ENCODE measurements around the gene MBOAT1.

Gene MBOAT1

GRCh38 chr6:20096536-20096935, 115.7 kb downstream of the MBOAT1 start:
- no peaks in the 10 kb centered on the region for H3K27me3 ChIP-seq (ENCODE audit: control insufficient read depth in 1 of 2, insufficient read depth in 2 of 2, low read length in 2 of 2)
- H3K4me1 ChIP-seq (ENCODE audit: control insufficient read depth in 1 of 2, insufficient read depth in 2 of 2, low read length in 2 of 2) = no peaks in the 10 kb centered on the region
- no peak overlapping the region for H3K9ac ChIP-seq (ENCODE audit: low read depth in 1 of 2, low read length in 2 of 2)
- no peak overlapping the region for H3K27ac ChIP-seq (ENCODE audit: low read depth, low read length)
- H3K4me3 ChIP-seq (ENCODE audit: low read depth in 1 of 2, low read length in 2 of 2) = no peak overlapping the region
- no peaks in the 10 kb centered on the region for H3K9me3 ChIP-seq (ENCODE audit: control insufficient read depth in 1 of 2, low read length in 2 of 2)
- peaks cover 12 to 21% of the 10 kb centered on the region in 2 donors for H3K36me3 ChIP-seq (ENCODE audit: control insufficient read depth in 1 of 2, insufficient read depth in 2 of 2, low read length in 2 of 2)

- Histone ChIP-seq H3K36me3 (ENCODE audit: control insufficient read depth in 1 of 2, insufficient read depth in 2 of 2, low read length in 2 of 2) (peaks cover 7 to 15% of the 10 kb centered on the region in 2 donors), H3K4me1 (ENCODE audit: control insufficient read depth in 1 of 2, insufficient read depth in 2 of 2, low read length in 2 of 2) (no peaks in the 10 kb centered on the region), H3K9me3 (ENCODE audit: control insufficient read depth in 1 of 2, low read length in 2 of 2) (no peaks in the 10 kb centered on the region), H3K4me3 (ENCODE audit: low read depth in 1 of 2, low read length in 2 of 2) (no peak overlapping the region), H3K9ac (ENCODE audit: low read depth in 1 of 2, low read length in 2 of 2) (no peak overlapping the region), H3K27me3 (ENCODE audit: control insufficient read depth in 1 of 2, insufficient read depth in 2 of 2, low read length in 2 of 2) (no peaks in the 10 kb centered on the region), H3K27ac (ENCODE audit: low read depth, low read length) (no peak overlapping the region)
Observed at GRCh38 chr6:20095436-20095835, 116.8 kb downstream of the MBOAT1 start.

- no peak overlapping the region for H3K9ac ChIP-seq (ENCODE audit: low read depth in 1 of 2, low read length in 2 of 2)
- H3K27ac ChIP-seq (ENCODE audit: low read depth, low read length) = no peak overlapping the region
- H3K9me3 ChIP-seq (ENCODE audit: control insufficient read depth in 1 of 2, low read length in 2 of 2) = peaks cover 0 to 5% of the 10 kb centered on the region in 2 donors
- H3K4me3 ChIP-seq (ENCODE audit: low read depth in 1 of 2, low read length in 2 of 2) = no peak overlapping the region
- H3K4me1 ChIP-seq (ENCODE audit: control insufficient read depth in 1 of 2, insufficient read depth in 2 of 2, low read length in 2 of 2) = no peaks in the 10 kb centered on the region
- H3K36me3 ChIP-seq (ENCODE audit: control insufficient read depth in 1 of 2, insufficient read depth in 2 of 2, low read length in 2 of 2) = no peaks in the 10 kb centered on the region
- no peaks in the 10 kb centered on the region for H3K27me3 ChIP-seq (ENCODE audit: control insufficient read depth in 1 of 2, insufficient read depth in 2 of 2, low read length in 2 of 2)
Observed at GRCh38 chr6:20092071-20092566, 120.2 kb downstream of the MBOAT1 start.

- no peaks in the 10 kb centered on the region for H3K36me3 ChIP-seq (ENCODE audit: control insufficient read depth in 1 of 2, insufficient read depth in 2 of 2, low read length in 2 of 2)
- H3K27me3 ChIP-seq (ENCODE audit: control insufficient read depth in 1 of 2, insufficient read depth in 2 of 2, low read length in 2 of 2) = no peaks in the 10 kb centered on the region
- H3K27ac ChIP-seq (ENCODE audit: low read depth, low read length) = no peak overlapping the region
- no peaks in the 10 kb centered on the region for H3K4me1 ChIP-seq (ENCODE audit: control insufficient read depth in 1 of 2, insufficient read depth in 2 of 2, low read length in 2 of 2)
- H3K9me3 ChIP-seq (ENCODE audit: control insufficient read depth in 1 of 2, low read length in 2 of 2) = peaks cover 4 to 15% of the 10 kb centered on the region in 2 donors
- no peak overlapping the region for H3K9ac ChIP-seq (ENCODE audit: low read depth in 1 of 2, low read length in 2 of 2)
- no peak overlapping the region for H3K4me3 ChIP-seq (ENCODE audit: low read depth in 1 of 2, low read length in 2 of 2)
Observed at GRCh38 chr6:20086992-20087391, 125.3 kb downstream of the MBOAT1 start.

GRCh38 chr6:20085817-20086216, 126.5 kb downstream of the MBOAT1 start:
- H3K27me3 ChIP-seq (ENCODE audit: control insufficient read depth in 1 of 2, insufficient read depth in 2 of 2, low read length in 2 of 2) = no peaks in the 10 kb centered on the region
- H3K36me3 ChIP-seq (ENCODE audit: control insufficient read depth in 1 of 2, insufficient read depth in 2 of 2, low read length in 2 of 2) = no peaks in the 10 kb centered on the region
- no peak overlapping the region for H3K27ac ChIP-seq (ENCODE audit: low read depth, low read length)
- no peaks in the 10 kb centered on the region for H3K4me1 ChIP-seq (ENCODE audit: control insufficient read depth in 1 of 2, insufficient read depth in 2 of 2, low read length in 2 of 2)
- no peak overlapping the region for H3K4me3 ChIP-seq (ENCODE audit: low read depth in 1 of 2, low read length in 2 of 2)
- H3K9me3 ChIP-seq (ENCODE audit: control insufficient read depth in 1 of 2, low read length in 2 of 2) = peaks cover 4 to 15% of the 10 kb centered on the region in 2 donors
- H3K9ac ChIP-seq (ENCODE audit: low read depth in 1 of 2, low read length in 2 of 2) = no peak overlapping the region

- no peak overlapping the region for H3K4me3 ChIP-seq (ENCODE audit: low read depth in 1 of 2, low read length in 2 of 2)
- H3K9ac ChIP-seq (ENCODE audit: low read depth in 1 of 2, low read length in 2 of 2) = no peak overlapping the region
- peaks cover 4 to 15% of the 10 kb centered on the region in 2 donors for H3K9me3 ChIP-seq (ENCODE audit: control insufficient read depth in 1 of 2, low read length in 2 of 2)
- H3K4me1 ChIP-seq (ENCODE audit: control insufficient read depth in 1 of 2, insufficient read depth in 2 of 2, low read length in 2 of 2) = no peaks in the 10 kb centered on the region
- no peak overlapping the region for H3K27ac ChIP-seq (ENCODE audit: low read depth, low read length)
- H3K36me3 ChIP-seq (ENCODE audit: control insufficient read depth in 1 of 2, insufficient read depth in 2 of 2, low read length in 2 of 2) = no peaks in the 10 kb centered on the region
- no peaks in the 10 kb centered on the region for H3K27me3 ChIP-seq (ENCODE audit: control insufficient read depth in 1 of 2, insufficient read depth in 2 of 2, low read length in 2 of 2)
Observed at GRCh38 chr6:20084411-20084810, 127.9 kb downstream of the MBOAT1 start.

- H3K27me3 ChIP-seq (ENCODE audit: control insufficient read depth in 1 of 2, insufficient read depth in 2 of 2, low read length in 2 of 2) = no peaks in the 10 kb centered on the region
- peaks cover 0 to 8% of the 10 kb centered on the region in 2 donors for H3K9me3 ChIP-seq (ENCODE audit: control insufficient read depth in 1 of 2, low read length in 2 of 2)
- H3K4me1 ChIP-seq (ENCODE audit: control insufficient read depth in 1 of 2, insufficient read depth in 2 of 2, low read length in 2 of 2) = no peaks in the 10 kb centered on the region
- no peak overlapping the region for H3K27ac ChIP-seq (ENCODE audit: low read depth, low read length)
- no peak overlapping the region for H3K4me3 ChIP-seq (ENCODE audit: low read depth in 1 of 2, low read length in 2 of 2)
- no peak overlapping the region for H3K9ac ChIP-seq (ENCODE audit: low read depth in 1 of 2, low read length in 2 of 2)
- H3K36me3 ChIP-seq (ENCODE audit: control insufficient read depth in 1 of 2, insufficient read depth in 2 of 2, low read length in 2 of 2) = no peaks in the 10 kb centered on the region
Observed at GRCh38 chr6:20071998-20072397, 140.3 kb downstream of the MBOAT1 start.

- Histone ChIP-seq H3K27me3 (ENCODE audit: control insufficient read depth in 1 of 2, insufficient read depth in 2 of 2, low read length in 2 of 2) (no peaks in the 10 kb centered on the region), H3K36me3 (ENCODE audit: control insufficient read depth in 1 of 2, insufficient read depth in 2 of 2, low read length in 2 of 2) (no peaks in the 10 kb centered on the region), H3K9me3 (ENCODE audit: control insufficient read depth in 1 of 2, low read length in 2 of 2) (peaks cover 0 to 4% of the 10 kb centered on the region in 2 donors), H3K4me3 (ENCODE audit: low read depth in 1 of 2, low read length in 2 of 2) (no peak overlapping the region), H3K4me1 (ENCODE audit: control insufficient read depth in 1 of 2, insufficient read depth in 2 of 2, low read length in 2 of 2) (no peaks in the 10 kb centered on the region), H3K27ac (ENCODE audit: low read depth, low read length) (no peak overlapping the region), H3K9ac (ENCODE audit: low read depth in 1 of 2, low read length in 2 of 2) (no peak overlapping the region)
Observed at GRCh38 chr6:20070047-20070446, 142.2 kb downstream of the MBOAT1 start.

GRCh38 chr6:20069021-20069522, 143.2 kb downstream of the MBOAT1 start:
- H3K4me3 ChIP-seq (ENCODE audit: low read depth in 1 of 2, low read length in 2 of 2) = no peak overlapping the region
- H3K9me3 ChIP-seq (ENCODE audit: control insufficient read depth in 1 of 2, low read length in 2 of 2) = peaks cover 0 to 4% of the 10 kb centered on the region in 2 donors
- H3K27ac ChIP-seq (ENCODE audit: low read depth, low read length) = no peak overlapping the region
- no peak overlapping the region for H3K9ac ChIP-seq (ENCODE audit: low read depth in 1 of 2, low read length in 2 of 2)
- H3K4me1 ChIP-seq (ENCODE audit: control insufficient read depth in 1 of 2, insufficient read depth in 2 of 2, low read length in 2 of 2) = no peaks in the 10 kb centered on the region
- H3K36me3 ChIP-seq (ENCODE audit: control insufficient read depth in 1 of 2, insufficient read depth in 2 of 2, low read length in 2 of 2) = no peaks in the 10 kb centered on the region
- no peaks in the 10 kb centered on the region for H3K27me3 ChIP-seq (ENCODE audit: control insufficient read depth in 1 of 2, insufficient read depth in 2 of 2, low read length in 2 of 2)

- H3K9me3 ChIP-seq (ENCODE audit: control insufficient read depth in 1 of 2, low read length in 2 of 2) = peaks cover 0 to 4% of the 10 kb centered on the region in 2 donors
- H3K27me3 ChIP-seq (ENCODE audit: control insufficient read depth in 1 of 2, insufficient read depth in 2 of 2, low read length in 2 of 2) = no peaks in the 10 kb centered on the region
- H3K9ac ChIP-seq (ENCODE audit: low read depth in 1 of 2, low read length in 2 of 2) = no peak overlapping the region
- no peak overlapping the region for H3K4me3 ChIP-seq (ENCODE audit: low read depth in 1 of 2, low read length in 2 of 2)
- H3K36me3 ChIP-seq (ENCODE audit: control insufficient read depth in 1 of 2, insufficient read depth in 2 of 2, low read length in 2 of 2) = no peaks in the 10 kb centered on the region
- no peak overlapping the region for H3K27ac ChIP-seq (ENCODE audit: low read depth, low read length)
- H3K4me1 ChIP-seq (ENCODE audit: control insufficient read depth in 1 of 2, insufficient read depth in 2 of 2, low read length in 2 of 2) = no peaks in the 10 kb centered on the region
Observed at GRCh38 chr6:20068421-20068988, 143.8 kb downstream of the MBOAT1 start.

All from duodenal mucosa (tissue), 2 donors.